Limb (tissue), 2 donors: Measurements from ENCODE around the gene POU3F4.

Source experiments
- DNase-seq, 2 donors: peaks; one replicate each; pipeline ENCODE4 v3.0.0-alpha.2; 2016; ENCODE audit errors: extremely low spot score in 2 of 2

Gene POU3F4

DNA sequence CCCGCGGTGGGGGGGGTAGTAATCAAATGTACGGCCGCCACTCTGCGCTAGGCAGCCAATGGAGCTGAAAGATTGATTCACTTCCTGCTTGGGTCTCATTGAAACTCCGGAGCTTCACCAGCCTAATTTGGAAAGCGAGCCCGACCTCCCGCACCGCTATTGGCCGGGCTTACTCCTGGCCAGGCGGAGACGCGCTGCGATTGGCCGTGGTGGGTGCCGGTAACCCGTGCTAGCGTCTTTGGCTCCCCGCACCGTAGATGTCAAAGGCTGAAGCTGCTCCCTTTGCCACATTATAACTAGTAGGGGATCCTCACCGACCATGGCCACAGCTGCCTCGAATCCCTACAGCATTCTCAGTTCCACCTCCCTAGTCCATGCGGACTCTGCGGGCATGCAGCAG, at the start of gene POU3F4:
TSS of gene POU3F4 (plus strand) at position 285 of the 400 bp plus-strand sequence. CDS start at position 320, 35 bp downstream.
- peak in 1 of 2 donors; percentile 73 for DNase-seq

- no peak for DNase-seq
Observed at GRCh38 chrX:83469551-83469950, 38.5 kb upstream of the POU3F4 start.

DNA sequence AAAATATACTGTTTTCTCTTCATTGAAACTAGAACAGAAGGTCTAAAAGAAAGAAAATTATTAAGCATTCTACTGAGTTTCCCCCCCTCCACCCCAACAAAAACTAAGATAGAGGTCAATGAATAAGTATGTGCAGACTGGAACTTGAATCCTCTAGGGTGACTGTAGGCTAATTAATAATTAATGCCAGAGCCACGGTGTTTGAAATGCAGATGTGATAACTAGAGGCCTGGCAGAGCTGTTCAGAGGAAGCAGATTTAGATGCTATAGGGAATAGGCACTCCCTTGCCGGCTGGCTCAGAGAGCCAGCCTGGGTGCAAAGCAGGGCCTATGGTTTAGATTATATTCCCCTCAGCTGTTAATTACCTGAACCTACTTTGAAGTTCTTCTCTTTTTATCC, 12.2 kb upstream of the POU3F4 start:
- no peak for DNase-seq

GRCh38 chrX:83501003-83501402, 7.1 kb upstream of the POU3F4 start:
- no peak for DNase-seq

GRCh38 chrX:83501530-83501929, 6.6 kb upstream of the POU3F4 start:
- no peak for DNase-seq

DNA sequence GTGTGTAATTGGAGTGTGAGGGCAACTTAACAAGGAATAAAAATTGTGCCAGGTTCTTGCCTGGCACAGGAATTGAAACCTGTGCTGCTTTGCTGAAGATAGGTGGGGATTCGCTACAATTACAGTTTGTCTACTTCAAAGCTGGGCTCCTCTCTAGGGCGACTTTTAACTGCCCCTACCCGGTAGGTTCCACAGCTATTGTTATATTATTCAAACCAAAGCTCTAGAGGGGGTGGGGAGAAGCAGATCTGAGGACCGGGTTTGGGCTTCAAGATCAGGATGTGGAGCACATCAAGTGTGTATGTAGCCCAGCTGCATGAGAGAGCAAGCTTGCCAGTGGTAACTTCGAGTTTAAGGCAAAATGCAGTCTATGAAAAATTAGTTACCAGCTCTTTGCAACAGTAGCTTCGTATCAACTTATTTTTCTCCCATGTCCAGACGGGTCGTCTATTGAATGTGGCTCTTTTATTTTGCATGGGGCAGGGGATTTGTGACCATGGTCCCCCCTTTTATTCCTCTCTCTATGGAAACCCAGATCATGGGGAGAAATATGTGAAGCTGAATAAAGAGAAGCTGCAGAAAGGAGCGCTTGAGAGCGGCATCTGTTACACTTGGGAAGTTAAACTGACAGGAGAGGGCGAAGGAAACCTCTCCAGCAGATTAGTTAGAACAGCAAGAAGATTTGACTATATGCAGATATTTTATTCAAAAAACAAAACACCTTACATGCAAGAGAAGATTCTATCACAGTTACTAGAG, 3.2 kb upstream of the POU3F4 start:
- no peak for DNase-seq

- no peak for DNase-seq
Observed at GRCh38 chrX:83508526-83509253, 600 bp downstream of the POU3F4 start.

GRCh38 chrX:83509254-83509801, 1.2 kb downstream of the POU3F4 start:
- no peak for DNase-seq

DNA sequence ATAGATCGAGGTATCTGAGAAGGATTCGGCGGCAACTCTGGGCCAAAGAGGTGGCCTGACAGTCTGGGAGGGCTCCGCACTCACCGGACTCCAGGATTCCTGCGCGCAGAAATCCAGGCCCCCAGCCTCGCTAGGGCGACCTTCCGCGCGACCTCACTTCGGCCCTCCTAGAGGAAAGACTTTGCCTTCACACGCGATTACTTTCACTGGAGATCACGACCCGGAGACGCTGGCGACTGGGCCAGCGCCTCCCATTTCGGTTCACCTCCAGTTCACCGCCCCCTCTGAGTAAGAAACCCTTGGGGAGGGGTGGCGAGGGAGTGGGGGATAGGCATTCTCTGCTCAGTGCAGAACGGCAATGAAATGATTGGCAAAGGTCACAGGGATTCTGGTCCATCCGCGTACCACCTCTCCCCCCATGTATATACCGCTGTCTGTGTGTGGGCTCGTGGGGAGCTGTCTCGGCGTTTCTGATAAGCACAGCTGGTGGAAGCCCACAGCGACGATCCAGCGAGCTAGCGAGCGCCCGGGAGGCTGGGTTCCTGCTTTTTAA, 2.5 kb downstream of the POU3F4 start:
- no peak for DNase-seq

DNA sequence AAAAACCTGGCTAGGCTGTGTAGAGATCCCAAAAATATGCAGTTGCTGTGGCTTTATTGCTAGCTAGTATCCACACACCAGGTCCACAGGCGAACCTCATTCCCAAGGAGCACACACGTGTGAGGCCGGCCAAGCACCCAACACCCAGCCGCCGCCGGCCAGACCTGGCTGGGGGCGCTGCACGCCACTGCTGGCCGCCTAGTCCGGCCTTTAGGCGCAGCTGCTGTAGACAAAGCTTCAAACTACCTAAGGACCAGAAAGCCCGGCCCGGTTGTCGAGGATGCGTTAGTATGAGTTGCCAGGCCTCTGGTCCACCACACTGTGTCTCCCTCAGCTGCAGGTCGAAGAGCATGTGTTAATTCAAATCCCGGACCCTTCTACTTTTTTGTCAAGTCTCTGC, 3.1 kb downstream of the POU3F4 start:
- no peak for DNase-seq

DNA sequence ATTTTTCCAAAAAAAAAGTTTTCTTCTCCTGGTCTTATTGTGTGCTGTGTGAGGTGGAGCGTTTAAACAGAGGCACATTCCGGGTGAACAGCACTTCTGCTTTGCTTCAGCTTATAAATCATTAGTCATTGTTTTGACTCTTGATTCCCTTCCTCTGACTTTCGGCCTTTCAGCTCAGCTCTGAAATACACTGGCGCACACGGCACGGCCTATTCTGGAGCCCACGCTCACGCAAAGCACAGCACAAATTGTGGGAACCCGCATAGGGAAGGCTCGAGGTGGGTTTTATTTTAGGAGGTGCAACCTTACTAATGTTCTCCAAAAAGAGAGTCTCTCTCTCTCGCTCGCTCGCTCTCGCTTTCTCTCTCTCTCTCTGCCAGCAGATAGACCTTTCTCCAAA, 4.0 kb downstream of the POU3F4 start:
- no peak for DNase-seq

GRCh38 chrX:83516597-83516996, 8.5 kb downstream of the POU3F4 start:
- no peak for DNase-seq

DNA sequence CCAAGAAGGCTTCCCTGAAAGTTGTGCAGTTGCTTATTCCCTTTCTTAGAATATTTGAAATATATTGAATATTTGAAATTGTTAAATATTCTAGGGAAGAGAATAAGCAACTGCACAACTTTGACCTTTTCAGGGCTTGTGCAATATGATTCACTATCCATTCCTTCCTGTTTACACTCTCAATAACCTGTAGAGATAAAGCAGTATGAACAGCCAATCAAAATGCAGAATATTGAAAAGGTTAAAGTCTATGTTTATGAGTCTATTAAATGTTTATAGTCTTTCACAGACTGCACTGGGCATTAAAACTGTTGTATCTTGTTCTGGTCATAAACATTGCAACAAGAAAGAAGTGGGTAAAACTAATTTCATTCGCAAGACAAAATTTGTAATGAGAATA, 13.8 kb downstream of the POU3F4 start:
- DNase-seq, result no peak

DNA sequence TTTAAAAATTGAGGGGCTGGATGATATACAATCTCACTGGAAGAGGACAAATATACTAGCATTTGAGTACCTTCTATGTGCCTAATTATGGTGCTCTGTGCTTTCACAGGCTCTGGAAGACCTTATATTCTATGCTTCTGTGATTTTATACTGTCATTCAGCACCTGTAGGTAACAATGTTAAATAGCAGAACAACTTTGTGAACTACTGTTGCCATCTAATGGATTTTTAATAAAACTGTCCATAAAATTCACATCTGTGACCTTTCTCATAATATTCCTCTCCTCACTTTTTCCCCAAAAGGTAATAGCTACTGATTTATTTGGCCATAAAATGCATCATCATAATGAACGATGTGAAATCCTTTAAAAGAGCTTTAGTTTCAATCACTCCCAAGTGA, 21.9 kb downstream of the POU3F4 start:
- no peak for DNase-seq

DNA sequence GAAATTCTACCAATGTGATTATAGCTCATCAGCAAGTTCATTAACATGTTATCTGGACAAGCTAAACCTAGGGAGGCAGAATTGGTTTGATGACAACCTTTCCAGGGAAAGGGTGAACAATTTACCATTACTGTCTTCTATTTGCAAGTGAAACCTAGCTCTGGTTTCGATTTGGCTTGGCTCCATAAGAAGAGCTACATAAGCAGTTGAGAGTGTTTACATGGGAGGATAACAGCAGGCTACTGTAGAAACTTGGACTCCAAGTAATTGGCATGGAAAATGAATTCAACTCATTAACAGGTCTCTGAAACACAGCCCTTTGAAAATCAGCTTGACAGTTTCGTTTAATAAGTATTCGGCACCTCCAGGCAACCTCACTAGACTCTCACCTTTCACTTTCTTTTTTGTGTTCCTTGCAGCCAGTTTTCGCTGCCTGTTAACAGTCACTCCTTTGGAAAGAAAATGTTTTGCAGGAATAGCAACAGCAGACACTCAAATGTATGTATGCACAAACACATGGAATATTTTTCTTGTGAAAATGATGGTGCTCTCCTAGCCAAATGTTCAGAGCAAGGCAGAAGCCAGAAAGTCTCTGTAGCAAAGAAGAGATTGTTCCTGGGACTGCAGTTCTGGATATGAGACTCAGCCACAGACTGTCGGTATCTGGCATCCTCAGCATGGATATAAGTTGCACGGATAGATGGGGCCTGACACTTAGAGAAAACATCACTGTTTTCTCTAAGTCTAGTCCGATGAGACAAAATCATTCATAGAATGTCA, 27.5 kb downstream of the POU3F4 start:
- no peak for DNase-seq
